ENCODE data around the gene MRPL58. TPM values are rescaled to one million over a fixed set of nuclear protein-coding genes. Genes with fewer than 3 reads are reported as not detected.
"Not testable (repeated sequence)": the region's sequence is repeated elsewhere in the genome, so short reads cannot be mapped to it uniquely, and the experiment has no call there.

Gene MRPL58
- total RNA-seq, 1 experiment from 2014 or later: 39.6 TPM

DNA sequence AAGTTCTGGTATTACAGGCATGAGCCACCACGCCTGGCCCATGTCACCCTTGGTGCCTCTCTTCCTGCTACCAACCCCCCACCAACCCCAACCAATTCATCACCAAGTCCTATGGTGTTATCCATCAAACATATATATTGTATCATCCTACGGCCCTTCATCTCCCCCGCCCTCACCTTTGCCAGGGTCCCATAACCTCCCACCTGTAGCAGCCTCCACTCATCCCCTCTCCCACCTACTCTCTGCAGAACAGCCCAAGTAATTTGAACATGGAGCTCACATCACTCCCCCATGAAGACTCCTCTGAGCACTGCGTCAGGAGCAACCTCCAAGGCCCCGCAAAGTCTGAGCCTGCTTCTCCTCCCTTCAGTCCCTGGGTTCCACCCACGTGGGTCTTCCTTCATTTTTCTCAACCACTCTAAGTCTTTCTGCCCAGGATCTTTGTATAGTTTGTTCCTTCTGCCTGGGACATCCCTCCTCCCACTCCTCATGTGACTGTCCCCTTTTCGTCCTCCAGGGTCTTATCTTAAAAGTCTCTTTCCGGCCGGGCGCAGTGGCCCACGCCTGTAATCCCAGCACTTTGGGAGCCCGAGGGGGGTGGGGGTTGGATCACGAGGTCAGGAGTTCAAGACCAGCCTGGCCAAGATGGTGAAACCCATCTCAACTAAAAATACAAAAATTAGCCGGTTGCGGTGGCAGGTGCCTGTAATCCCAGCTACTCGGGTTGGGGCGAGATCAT lies 32.9 kb upstream of the MRPL58 start:
- Histone ChIP-seq H3K27ac (no peak overlapping the region), H3K27me3 (peaks cover 6% of the 10 kb centered on the region), H3K4me3 (no peak overlapping the region), H3K4me1 (peaks cover 5% of the 10 kb centered on the region), H3K9me3 (replicated peaks) (no peaks in the 10 kb centered on the region), H3K36me3 (no peaks in the 10 kb centered on the region)
- no peak for DNase-seq

DNA sequence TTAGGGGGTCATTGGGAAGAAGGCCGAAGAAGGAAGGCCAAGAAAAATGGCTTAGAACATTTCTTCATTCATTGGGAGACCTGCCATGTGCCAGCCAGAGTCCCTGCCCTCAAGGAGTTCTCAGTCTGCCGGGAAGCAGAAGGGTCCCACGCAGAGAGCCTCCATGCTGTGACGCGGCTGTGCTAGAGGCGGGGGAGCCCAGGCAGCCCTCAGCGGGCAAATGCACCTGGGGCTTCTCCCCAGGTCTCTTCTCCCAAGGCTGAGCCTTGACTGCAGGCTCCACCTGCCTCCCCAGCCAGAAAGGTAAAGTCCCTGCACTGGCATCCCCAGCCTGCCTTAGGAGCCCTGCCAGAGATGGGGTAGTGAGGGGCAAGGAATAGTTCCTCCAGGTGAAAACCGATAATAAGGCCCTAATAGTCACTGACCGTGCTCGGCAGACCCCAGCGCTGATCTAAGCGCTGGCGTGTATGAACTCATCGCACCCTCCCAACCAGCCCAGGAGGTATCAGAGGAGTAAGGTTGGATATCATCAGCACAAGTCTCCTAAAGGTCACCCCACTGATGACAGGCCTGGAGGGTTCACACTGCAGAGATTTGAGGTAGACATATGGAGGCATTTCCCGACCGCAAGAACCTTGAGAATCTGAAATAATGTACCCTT lies 31.0 kb upstream of the MRPL58 start:
- Histone ChIP-seq H3K9me3 (replicated peaks) (no peaks in the 10 kb centered on the region), H3K27me3 (no peaks in the 10 kb centered on the region), H3K36me3 (no peaks in the 10 kb centered on the region), H3K4me1 (peaks cover 5% of the 10 kb centered on the region), H3K4me3 (peak overlapping the region; percentile 63), H3K27ac (peak overlapping the region; percentile 24; the same call in 1 of the 2 replicates)
- no peak for DNase-seq

DNA sequence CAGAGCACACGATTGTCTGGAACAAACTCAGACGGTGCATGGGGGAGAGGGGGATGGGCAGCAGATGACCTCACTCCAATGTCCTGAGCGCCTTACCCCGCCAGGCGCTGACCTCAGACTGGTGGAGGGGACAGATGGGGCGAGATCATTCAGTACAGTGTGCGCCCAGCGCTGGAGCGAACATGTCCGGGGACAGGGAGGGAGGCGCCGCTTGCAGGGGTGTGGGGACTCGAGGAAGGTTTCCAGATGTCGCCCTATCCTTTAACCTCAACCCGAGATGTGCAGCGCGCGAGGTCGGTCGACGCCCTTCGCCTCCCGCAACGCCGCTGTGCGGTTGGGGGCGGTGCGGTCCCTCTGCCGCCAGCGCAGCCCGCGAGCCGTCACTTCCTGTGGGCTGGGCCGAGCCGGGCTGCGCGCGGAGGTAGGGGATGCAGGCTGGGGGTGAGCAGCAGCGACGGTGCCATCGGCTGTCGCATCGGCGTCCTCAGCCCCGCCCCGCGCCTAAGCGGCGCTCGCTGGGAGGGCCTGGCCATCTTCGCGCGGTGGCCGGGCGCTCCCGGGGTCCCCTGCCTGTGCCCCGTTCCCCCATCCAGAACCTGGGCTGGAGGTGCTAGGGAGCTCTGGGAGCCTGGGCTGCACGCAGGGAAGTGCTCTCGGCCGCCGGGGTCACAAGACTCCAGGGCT lies 30.3 kb upstream of the MRPL58 start:
- Histone ChIP-seq H3K27me3 (no peaks in the 10 kb centered on the region), H3K27ac (peak overlapping the region; percentile 24; the same call in 1 of the 2 replicates), H3K9me3 (replicated peaks) (no peaks in the 10 kb centered on the region), H3K4me1 (peaks cover 5% of the 10 kb centered on the region), H3K36me3 (no peaks in the 10 kb centered on the region), H3K4me3 (peak overlapping the region; percentile 63)
- DNase-seq: peak; percentile 76 to 77

DNA sequence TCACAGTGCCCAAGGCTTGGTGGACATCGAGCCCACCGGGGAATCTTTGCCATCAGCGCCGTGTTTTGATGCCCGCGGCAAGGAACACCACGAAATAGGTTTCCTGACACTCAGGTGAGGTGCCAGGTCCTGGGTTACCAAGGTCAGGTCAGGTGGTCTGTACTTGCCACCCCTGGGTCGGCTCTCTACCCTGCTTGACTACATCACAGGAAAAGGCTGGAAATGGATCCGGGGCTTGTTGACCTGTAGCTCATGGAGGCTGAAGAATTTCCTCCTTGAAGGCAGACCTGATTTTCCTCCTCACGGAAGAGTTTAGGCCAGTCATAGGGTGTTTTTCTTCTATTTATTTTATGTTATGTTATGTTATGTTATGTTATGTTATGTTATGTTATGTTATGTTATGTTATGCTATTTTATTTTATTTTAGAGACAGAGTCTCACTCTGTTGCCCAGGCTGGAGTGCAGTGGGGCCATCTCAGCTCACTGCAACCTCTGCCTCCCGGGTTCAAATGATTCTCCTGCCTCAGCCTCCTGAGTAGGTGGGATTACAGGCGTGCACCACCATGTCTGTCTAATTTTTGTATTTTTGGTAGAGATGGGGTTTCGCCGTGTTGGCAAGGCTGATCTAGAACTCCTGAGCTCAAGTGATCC lies 29.7 kb upstream of the MRPL58 start:
- H3K4me1 ChIP-seq: not testable (repeated sequence)

DNA sequence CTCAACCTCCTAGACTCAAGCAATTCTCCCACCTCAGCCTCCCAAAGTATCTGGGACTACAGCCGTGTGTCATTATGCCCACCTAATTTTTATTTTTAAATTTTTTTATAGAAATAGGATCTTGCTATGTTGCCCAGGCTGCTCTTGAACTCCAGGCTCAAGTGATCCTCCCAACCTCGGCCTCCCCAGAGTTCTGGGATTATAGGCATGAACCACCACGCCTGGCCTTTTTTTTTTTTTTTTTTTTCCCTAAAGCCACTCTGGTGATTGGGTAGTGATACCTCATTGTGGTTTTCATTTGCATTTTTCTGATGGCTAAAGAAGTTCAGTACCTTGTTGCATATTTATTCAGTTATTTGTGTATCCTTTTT lies 26.3 kb upstream of the MRPL58 start:
- no peak for DNase-seq
- peaks cover 5% of the 10 kb centered on the region; the same call in 1 of the 2 replicates for H3K4me1 ChIP-seq

More for the DNA sequence above, 29.7 kb upstream of the MRPL58 start:
- H3K27ac ChIP-seq; H3K27me3 ChIP-seq; DNase-seq; H3K36me3 ChIP-seq; H3K9me3 ChIP-seq (replicated peaks): not testable (repeated sequence)
- H3K4me3 ChIP-seq: peak overlapping the region; percentile 63

DNA sequence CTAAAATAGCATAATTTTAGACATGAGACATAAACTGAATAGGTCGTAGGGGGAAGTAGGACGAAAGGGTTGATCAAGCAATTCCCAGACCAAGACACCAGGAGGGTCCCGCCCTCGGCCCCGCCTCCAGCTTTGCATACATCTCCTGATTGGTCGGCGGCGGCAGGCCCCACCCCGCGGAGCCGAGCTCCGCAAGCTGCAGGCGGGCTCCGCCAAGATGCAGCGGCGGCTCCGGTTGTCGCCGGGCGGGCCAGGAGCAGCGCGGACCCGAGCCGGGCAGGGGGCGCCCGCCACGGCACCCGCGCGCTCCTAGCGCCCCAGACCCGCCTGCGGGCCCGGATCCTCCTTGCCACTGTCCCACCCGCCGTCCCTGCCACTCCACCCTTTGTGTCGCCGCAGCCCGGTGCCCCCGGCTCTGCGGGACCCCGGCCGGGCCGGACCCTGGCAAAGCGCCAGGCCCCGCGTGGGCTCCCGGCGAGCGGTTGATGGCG lies 25.0 kb upstream of the MRPL58 start, which contains the start of gene CDR2L:
Gene CDR2L, plus strand, starts transcription at position 215 of the 491 bp plus-strand sequence. CDS start 412 bp downstream, outside the sequence.
- Histone ChIP-seq H3K4me1 (no peaks in the 10 kb centered on the region), H3K9me3 (replicated peaks) (no peaks in the 10 kb centered on the region), H3K4me3 (peak within 1 kb of the TSS; percentile 75), H3K27me3 (no peaks in the 10 kb centered on the region), H3K36me3 (no peaks in the 10 kb centered on the region), H3K27ac (peak within 1 kb of the TSS; percentile 5; the same call in 1 of the 2 replicates)
- peak; percentile 97 for DNase-seq

More for the DNA sequence above, 26.3 kb upstream of the MRPL58 start:
- Histone ChIP-seq H3K27me3 (no peaks in the 10 kb centered on the region), H3K4me3 (no peak overlapping the region), H3K27ac (no peak overlapping the region), H3K9me3 (replicated peaks) (no peaks in the 10 kb centered on the region), H3K36me3 (no peaks in the 10 kb centered on the region)

DNA sequence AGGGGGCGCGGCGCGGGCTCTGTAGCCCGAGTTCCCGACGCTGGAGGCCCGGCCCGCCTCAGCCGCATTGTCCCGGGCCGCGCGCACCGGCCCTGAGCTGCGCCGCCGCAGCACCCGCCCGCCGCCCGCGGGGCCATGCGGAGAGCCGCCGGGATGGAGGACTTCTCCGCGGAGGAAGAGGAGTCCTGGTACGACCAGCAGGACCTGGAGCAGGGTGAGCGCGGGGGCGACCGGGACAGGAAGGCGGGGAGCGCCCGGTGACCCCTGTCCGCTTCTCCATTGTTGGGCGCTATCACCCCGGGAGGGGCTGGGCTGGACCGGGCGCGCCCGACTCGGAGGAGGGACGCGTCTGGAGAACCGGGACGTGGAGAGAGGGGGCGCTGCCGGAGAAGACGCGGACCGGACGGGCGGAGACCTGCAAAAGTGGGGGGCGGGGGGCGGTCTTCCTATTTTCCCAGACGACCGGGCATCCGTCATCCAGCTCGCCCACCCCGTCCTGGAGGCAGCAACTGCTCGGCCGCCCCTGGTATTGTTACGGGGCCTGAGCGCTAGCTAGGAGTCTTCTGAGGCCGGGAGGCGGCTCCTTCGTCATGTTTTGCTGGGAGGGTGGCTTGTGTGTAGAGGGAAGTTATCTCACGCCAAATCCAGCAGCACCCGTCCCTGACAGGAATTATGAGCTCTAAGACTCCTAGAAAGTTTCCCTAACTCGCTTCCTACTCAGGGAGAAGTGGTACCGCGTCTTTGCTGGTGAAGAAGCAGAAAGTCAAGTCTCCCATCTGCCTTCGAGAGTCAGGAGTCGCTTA lies 24.4 kb upstream of the MRPL58 start:
- no peaks in the 10 kb centered on the region for H3K9me3 ChIP-seq (replicated peaks)
- H3K27ac ChIP-seq: peak overlapping the region; percentile 5; the same call in 1 of the 2 replicates
- DNase-seq: peak; percentile 75 to 76
- H3K4me1 ChIP-seq: no peaks in the 10 kb centered on the region
- no peaks in the 10 kb centered on the region for H3K36me3 ChIP-seq
- H3K4me3 ChIP-seq: peak overlapping the region; percentile 75
- H3K27me3 ChIP-seq: no peaks in the 10 kb centered on the region

DNA sequence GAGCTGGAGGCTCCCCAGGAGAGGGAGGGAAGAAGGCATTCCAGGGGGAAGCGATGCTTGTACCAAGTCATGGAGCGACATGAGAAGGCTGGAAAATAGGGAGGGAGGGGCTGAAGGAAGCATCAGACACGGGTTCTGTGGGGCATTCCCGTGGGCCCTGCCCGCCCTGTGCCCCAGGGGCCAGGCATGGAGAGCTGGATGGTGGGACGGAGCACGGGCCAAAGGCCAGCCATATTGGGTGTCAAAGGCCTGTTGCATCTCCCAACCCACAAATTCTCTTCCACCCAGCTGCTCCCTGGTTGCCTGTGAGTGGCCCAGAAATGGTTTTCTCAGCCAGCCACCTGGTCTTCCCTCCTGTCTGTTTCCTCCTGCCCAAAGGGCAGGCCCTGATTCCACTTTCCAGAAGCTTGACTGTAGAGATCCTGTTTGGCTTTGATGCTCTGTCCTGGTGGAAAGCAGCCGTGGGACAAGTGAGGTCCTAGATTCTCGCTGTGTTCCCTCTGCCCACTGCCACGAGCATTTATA lies 21.8 kb upstream of the MRPL58 start:
- H3K9me3 ChIP-seq (replicated peaks): no peaks in the 10 kb centered on the region
- H3K27ac ChIP-seq: no peak overlapping the region
- no peaks in the 10 kb centered on the region for H3K4me1 ChIP-seq
- H3K27me3 ChIP-seq: no peaks in the 10 kb centered on the region
- DNase-seq: no peak
- H3K4me3 ChIP-seq: no peak overlapping the region
- H3K36me3 ChIP-seq: no peaks in the 10 kb centered on the region

DNA sequence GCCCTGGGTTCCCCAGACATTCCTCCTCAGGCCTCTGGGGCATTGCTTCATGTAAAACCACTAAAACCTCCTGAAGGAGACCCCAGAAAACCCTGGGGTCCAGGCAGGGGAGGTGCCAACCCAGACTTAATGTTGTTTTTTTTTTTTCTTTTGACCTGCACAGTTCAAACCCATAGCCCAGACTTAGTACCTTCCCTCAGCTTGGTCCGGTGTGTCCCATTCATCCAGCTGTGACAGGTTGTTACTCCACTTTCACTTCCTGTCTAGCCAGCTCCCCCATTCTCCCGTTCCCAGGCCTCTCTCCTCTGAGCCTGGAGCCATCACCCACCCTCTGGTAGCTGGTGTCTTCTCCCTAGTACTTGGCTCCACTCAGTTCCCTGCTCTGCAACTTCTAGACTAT lies 20.2 kb upstream of the MRPL58 start:
- no peaks in the 10 kb centered on the region for H3K4me1 ChIP-seq
- H3K4me3 ChIP-seq: no peak overlapping the region

DNA sequence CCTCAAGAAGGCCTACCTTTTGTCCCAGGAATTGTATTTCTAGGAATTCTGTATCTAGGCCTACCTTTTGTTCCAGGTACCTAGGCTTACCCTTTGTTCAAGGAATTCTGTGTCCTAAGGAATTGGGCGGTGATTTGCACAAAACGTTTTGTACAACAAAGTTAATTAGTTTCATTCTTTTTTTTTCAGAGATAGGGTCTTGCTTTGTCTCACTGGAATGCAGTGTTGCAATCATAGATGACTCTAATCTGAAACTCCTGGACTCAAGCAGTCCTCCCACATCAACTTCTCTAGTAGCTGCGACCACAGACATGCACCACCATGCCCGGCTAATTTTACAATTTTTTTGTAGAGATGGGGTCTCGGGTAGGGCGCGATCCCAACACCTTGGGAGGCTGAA lies 18.0 kb upstream of the MRPL58 start:
- Histone ChIP-seq H3K27ac (no peak overlapping the region), H3K4me3 (no peak overlapping the region), H3K4me1 (no peaks in the 10 kb centered on the region), H3K27me3 (no peaks in the 10 kb centered on the region), H3K9me3 (replicated peaks) (no peaks in the 10 kb centered on the region), H3K36me3 (no peaks in the 10 kb centered on the region)
- no peak for DNase-seq

More for the DNA sequence above, 20.2 kb upstream of the MRPL58 start:
- H3K36me3 ChIP-seq: no peaks in the 10 kb centered on the region
- H3K27ac ChIP-seq: no peak overlapping the region
- no peaks in the 10 kb centered on the region for H3K27me3 ChIP-seq
- H3K9me3 ChIP-seq (replicated peaks): no peaks in the 10 kb centered on the region
- no peak for DNase-seq

DNA sequence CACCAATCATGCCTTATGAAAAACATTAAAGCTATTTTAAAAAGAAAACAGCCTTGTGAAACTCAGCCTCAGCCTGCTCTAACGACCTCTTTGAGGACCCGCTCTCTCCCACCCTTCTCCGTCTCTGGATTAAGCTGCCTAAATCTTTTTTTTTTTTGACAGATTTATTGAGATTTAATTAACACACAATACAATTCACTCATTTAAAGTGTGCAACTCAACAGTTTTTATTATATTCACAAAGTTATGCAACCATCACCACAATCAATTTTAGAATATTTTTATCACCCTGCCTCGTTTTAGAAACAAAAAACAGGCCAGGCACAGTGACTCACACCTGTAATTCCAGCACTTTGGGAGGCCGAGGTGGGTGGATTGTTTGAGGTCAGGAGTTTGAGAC lies 16.6 kb upstream of the MRPL58 start:
- no peak for DNase-seq
- H3K9me3 ChIP-seq (replicated peaks): no peaks in the 10 kb centered on the region
- H3K27me3 ChIP-seq: no peaks in the 10 kb centered on the region
- no peak overlapping the region for H3K27ac ChIP-seq
- H3K4me3 ChIP-seq: no peak overlapping the region
- no peaks in the 10 kb centered on the region for H3K36me3 ChIP-seq
- H3K4me1 ChIP-seq: no peaks in the 10 kb centered on the region

DNA sequence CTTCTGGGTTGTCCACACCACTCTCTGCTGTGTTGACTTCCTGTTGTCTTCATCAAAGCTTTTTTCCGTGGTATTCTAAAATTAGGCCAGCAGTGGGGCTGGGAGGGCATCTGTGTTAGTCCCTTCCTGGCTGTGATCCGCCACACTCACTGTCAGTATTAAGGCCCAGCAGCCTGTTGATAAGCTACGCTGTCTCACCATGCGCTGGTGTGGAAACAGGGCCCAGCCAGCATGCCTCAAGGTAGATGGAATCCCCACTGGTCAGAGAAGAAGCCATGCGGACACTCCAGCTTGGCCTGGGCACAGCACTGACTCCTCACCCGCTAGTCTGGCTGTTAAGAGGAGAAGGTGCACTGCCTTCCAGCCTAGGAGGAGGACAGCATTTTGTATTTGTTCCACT lies 13.7 kb upstream of the MRPL58 start:
- H3K27me3 ChIP-seq: no peaks in the 10 kb centered on the region
- H3K9me3 ChIP-seq (replicated peaks): no peaks in the 10 kb centered on the region
- peaks cover 4% of the 10 kb centered on the region for H3K4me1 ChIP-seq
- no peak overlapping the region for H3K27ac ChIP-seq
- no peak overlapping the region for H3K4me3 ChIP-seq
- DNase-seq: no peak
- H3K36me3 ChIP-seq: peaks cover 10% of the 10 kb centered on the region

DNA sequence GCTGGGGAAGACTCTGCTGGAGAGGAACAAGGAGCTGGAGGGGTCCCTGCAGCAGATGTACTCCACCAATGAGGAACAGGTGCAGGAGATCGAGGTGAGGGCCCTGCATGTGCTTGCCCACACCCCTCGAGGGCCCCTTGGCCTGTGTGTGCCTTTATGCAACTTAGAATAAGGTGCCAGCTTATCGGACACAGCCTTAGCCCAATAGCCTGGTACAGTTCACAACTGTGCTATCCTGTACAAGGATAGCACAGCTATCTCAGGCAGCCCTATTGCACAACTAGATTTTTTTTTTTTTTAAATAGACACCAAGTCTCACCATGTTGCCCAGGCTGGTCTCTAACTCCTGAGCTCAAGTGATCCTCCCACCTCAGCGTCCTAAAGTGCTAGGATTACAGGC lies 12.9 kb upstream of the MRPL58 start:
- no peak overlapping the region for H3K4me3 ChIP-seq
- peaks cover 10% of the 10 kb centered on the region for H3K36me3 ChIP-seq
- peaks cover 12% of the 10 kb centered on the region for H3K4me1 ChIP-seq
- no peaks in the 10 kb centered on the region for H3K27me3 ChIP-seq
- no peak for DNase-seq
- H3K27ac ChIP-seq: no peak overlapping the region
- H3K9me3 ChIP-seq (replicated peaks): no peaks in the 10 kb centered on the region
